ENCODE data around the gene SOCS7.
"Not testable (repeated sequence)": the region's sequence is repeated elsewhere in the genome, so short reads cannot be mapped to it uniquely, and the experiment has no call there.

SOCS7 gene

GRCh38 chr17:38421871-38422827 is 70.5 kb downstream of the SOCS7 start:
- no peak for DNase-seq (ENCODE audit: low spot score)

- DNase-seq (ENCODE audit: low spot score) = no peak
Observed at GRCh38 chr17:38424297-38424972, 72.8 kb downstream of the SOCS7 start.

- no peak for DNase-seq (ENCODE audit: low spot score)
Observed at GRCh38 chr17:38425031-38425430, 73.4 kb downstream of the SOCS7 start.

GRCh38 chr17:38425744-38426143 is 74.1 kb downstream of the SOCS7 start:
- DNase-seq (ENCODE audit: low spot score) = no peak

GRCh38 chr17:38426441-38426840 is 74.8 kb downstream of the SOCS7 start:
- DNase-seq (ENCODE audit: low spot score) = no peak

GRCh38 chr17:38427160-38427949 is 75.7 kb downstream of the SOCS7 start:
- DNase-seq (ENCODE audit: low spot score) = no peak

GRCh38 chr17:38428112-38428642 is 76.5 kb downstream of the SOCS7 start, which contains the start of gene ARHGAP23:
ARHGAP23 (plus strand) TSS chr17:38428464; CDS start chr17:38428486, 22 bp downstream.
- peak; percentile 94 for DNase-seq (ENCODE audit: low spot score)

- DNase-seq (ENCODE audit: low spot score) = peak; percentile 62
Observed at GRCh38 chr17:38428643-38429371, 77.2 kb downstream of the SOCS7 start.

GRCh38 chr17:38429476-38430100 is 77.9 kb downstream of the SOCS7 start:
- DNase-seq (ENCODE audit: low spot score) = no peak

- peak; percentile 62 for DNase-seq (ENCODE audit: low spot score)
Observed at GRCh38 chr17:38430316-38430715, 78.7 kb downstream of the SOCS7 start.

- no peak for DNase-seq (ENCODE audit: low spot score)
Observed at GRCh38 chr17:38430822-38431221, 79.2 kb downstream of the SOCS7 start.

- no peak for DNase-seq (ENCODE audit: low spot score)
Observed at GRCh38 chr17:38431346-38432145, 79.9 kb downstream of the SOCS7 start.

GRCh38 chr17:38434178-38434665 is 82.6 kb downstream of the SOCS7 start:
- no peak for DNase-seq (ENCODE audit: low spot score)

- DNase-seq (ENCODE audit: low spot score) = no peak
Observed at GRCh38 chr17:38435795-38436194, 84.2 kb downstream of the SOCS7 start.

- DNase-seq (ENCODE audit: low spot score) = no peak
Observed at GRCh38 chr17:38436386-38436785, 84.7 kb downstream of the SOCS7 start.

GRCh38 chr17:38437313-38437712 is 85.7 kb downstream of the SOCS7 start:
- DNase-seq (ENCODE audit: low spot score) = not testable (repeated sequence)

- DNase-seq (ENCODE audit: low spot score) = no peak
Observed at GRCh38 chr17:38439436-38439835, 87.8 kb downstream of the SOCS7 start.

GRCh38 chr17:38440614-38441397 is 89.2 kb downstream of the SOCS7 start:
- DNase-seq (ENCODE audit: low spot score) = no peak

All from AG08395 (cell line).